GM18517 (cell line): Measurements from ENCODE around the gene ASZ1.

Experiments
- ATAC-seq: cut with Tn5 transposase; IDR thresholded peaks from one replicate; pipeline ENCODE4 v1.9.1; 2021; ENCODE audit warnings: mild to moderate bottlenecking, moderate library complexity; ENCODE audit not compliant: unreplicated experiment

The ASZ1 gene

GRCh38 chr7:117347480-117347879 is 79.8 kb downstream of the ASZ1 start:
- ATAC-seq, result peak; percentile 30

- no peak for ATAC-seq
These were observed 81.1 kb downstream of the ASZ1 start for GRCh38 chr7:117346161-117346560.

GRCh38 chr7:117338020-117338419 is 89.3 kb downstream of the ASZ1 start:
- ATAC-seq, result no peak

GRCh38 chr7:117333168-117333567 is 94.1 kb downstream of the ASZ1 start:
- no peak for ATAC-seq

- ATAC-seq, result no peak
These were observed 95.3 kb downstream of the ASZ1 start for GRCh38 chr7:117332031-117332430.

- no peak for ATAC-seq
These were observed 101.5 kb downstream of the ASZ1 start for GRCh38 chr7:117325836-117326235.

GRCh38 chr7:117324960-117325359 is 102.3 kb downstream of the ASZ1 start:
- no peak for ATAC-seq

GRCh38 chr7:117323851-117324711 is 103.2 kb downstream of the ASZ1 start:
- ATAC-seq, result no peak

- ATAC-seq, result no peak
These were observed 103.9 kb downstream of the ASZ1 start for GRCh38 chr7:117323305-117323850.

GRCh38 chr7:117322741-117323304 is 104.5 kb downstream of the ASZ1 start, which contains the start of gene WNT2:
Gene WNT2, minus strand, starts transcription at chr7:117323058. Its CDS starts 69 bp downstream, at chr7:117322989.
- no peak for ATAC-seq

- ATAC-seq, result no peak
These were observed 106.8 kb downstream of the ASZ1 start for GRCh38 chr7:117320523-117320922.

- no peak for ATAC-seq
These were observed 108.1 kb downstream of the ASZ1 start for GRCh38 chr7:117319181-117319580.

- ATAC-seq, result no peak
These were observed 113.7 kb downstream of the ASZ1 start for GRCh38 chr7:117313582-117313981.
